GM21825 (cell line): ENCODE results near the gene SCP2D1.
A peak's percentile ranks its signal among the peaks of the same experiment; 100 is the strongest.
"Not testable (repeated sequence)": the region's sequence is repeated elsewhere in the genome, so short reads cannot be mapped to it uniquely, and the experiment has no call there.

Experiments used
- ATAC-seq: cut with Tn5 transposase; IDR thresholded peaks from one replicate; pipeline ENCODE4 v1.9.1; 2021; ENCODE audit warnings: mild to moderate bottlenecking, moderate library complexity; ENCODE audit not compliant: unreplicated experiment

SCP2D1 gene

GRCh38 chr20:18813483-18813882 is at the start of gene SCP2D1:
SCP2D1 (plus strand) TSS chr20:18813783; CDS start chr20:18813816, 33 bp downstream.
- no peak for ATAC-seq

GRCh38 chr20:18767676-18768075 is 45.9 kb upstream of the SCP2D1 start:
- no peak for ATAC-seq

GRCh38 chr20:18773566-18773965 is 40.0 kb upstream of the SCP2D1 start:
- no peak for ATAC-seq

GRCh38 chr20:18774207-18774606 is 39.4 kb upstream of the SCP2D1 start:
- ATAC-seq = no peak

GRCh38 chr20:18775633-18776032 is 38.0 kb upstream of the SCP2D1 start:
- ATAC-seq = no peak

GRCh38 chr20:18778690-18779392 is 34.7 kb upstream of the SCP2D1 start:
- no peak for ATAC-seq

- no peak for ATAC-seq
Measured at GRCh38 chr20:18780385-18781130, 33.0 kb upstream of the SCP2D1 start.

GRCh38 chr20:18781509-18781908 is 32.1 kb upstream of the SCP2D1 start:
- ATAC-seq = no peak

- no peak for ATAC-seq
Measured at GRCh38 chr20:18783385-18783959, 30.1 kb upstream of the SCP2D1 start.

GRCh38 chr20:18787046-18787445 is 26.5 kb upstream of the SCP2D1 start:
- ATAC-seq = not testable (repeated sequence)

GRCh38 chr20:18788021-18788420 is 25.6 kb upstream of the SCP2D1 start:
- no peak for ATAC-seq

GRCh38 chr20:18790787-18791186 is 22.8 kb upstream of the SCP2D1 start:
- no peak for ATAC-seq

GRCh38 chr20:18793625-18794427 is 19.8 kb upstream of the SCP2D1 start:
- peak; percentile 97 for ATAC-seq

- ATAC-seq = no peak
Measured at GRCh38 chr20:18794428-18794787, 19.2 kb upstream of the SCP2D1 start.

- no peak for ATAC-seq
Measured at GRCh38 chr20:18795366-18795765, 18.2 kb upstream of the SCP2D1 start.

GRCh38 chr20:18796282-18796833 is 17.2 kb upstream of the SCP2D1 start:
- ATAC-seq = no peak

GRCh38 chr20:18801516-18801915 is 12.1 kb upstream of the SCP2D1 start:
- ATAC-seq = no peak

GRCh38 chr20:18802012-18802634 is 11.5 kb upstream of the SCP2D1 start:
- no peak for ATAC-seq

GRCh38 chr20:18805881-18806280 is 7.7 kb upstream of the SCP2D1 start:
- ATAC-seq = no peak

- ATAC-seq = peak; percentile 55
Measured at GRCh38 chr20:18808712-18809111, 4.9 kb upstream of the SCP2D1 start.
